ENCODE data around the gene POMGNT1.

Gene POMGNT1

GRCh38 chr1:46210561-46210960 is 12.3 kb upstream of the POMGNT1 start:
- no peak for DNase-seq (ENCODE audit: low spot score)

GRCh38 chr1:46206399-46206798 is 8.2 kb upstream of the POMGNT1 start:
- DNase-seq (ENCODE audit: low spot score), result no peak

GRCh38 chr1:46205791-46206190 is 7.6 kb upstream of the POMGNT1 start:
- DNase-seq (ENCODE audit: low spot score), result no peak

- no peak for DNase-seq (ENCODE audit: low spot score)
These were observed 6.9 kb upstream of the POMGNT1 start for GRCh38 chr1:46205141-46205540.

GRCh38 chr1:46204406-46204742 is 6.1 kb upstream of the POMGNT1 start:
- no peak for DNase-seq (ENCODE audit: low spot score)

GRCh38 chr1:46203738-46204405 is 5.6 kb upstream of the POMGNT1 start:
- DNase-seq (ENCODE audit: low spot score), result peak; percentile 31

GRCh38 chr1:46199233-46199749 is 1.1 kb upstream of the POMGNT1 start:
- DNase-seq (ENCODE audit: low spot score), result no peak

GRCh38 chr1:46197560-46197963 is 672 bp downstream of the POMGNT1 start:
- DNase-seq (ENCODE audit: low spot score), result peak; percentile 37

GRCh38 chr1:46196609-46197008 is 1.6 kb downstream of the POMGNT1 start:
- DNase-seq (ENCODE audit: low spot score), result no peak

- no peak for DNase-seq (ENCODE audit: low spot score)
These were observed 3.5 kb downstream of the POMGNT1 start for GRCh38 chr1:46194641-46195193.

- DNase-seq (ENCODE audit: low spot score), result peak; percentile 44
These were observed 4.2 kb downstream of the POMGNT1 start for GRCh38 chr1:46193984-46194570.

- no peak for DNase-seq (ENCODE audit: low spot score)
These were observed 4.9 kb downstream of the POMGNT1 start for GRCh38 chr1:46193285-46193684.

- no peak for DNase-seq (ENCODE audit: low spot score)
These were observed 6.1 kb downstream of the POMGNT1 start for GRCh38 chr1:46192171-46192570.

- no peak for DNase-seq (ENCODE audit: low spot score)
These were observed 7.1 kb downstream of the POMGNT1 start for GRCh38 chr1:46191033-46191701.

GRCh38 chr1:46190539-46190938 is 7.7 kb downstream of the POMGNT1 start:
- no peak for DNase-seq (ENCODE audit: low spot score)

GRCh38 chr1:46188295-46189030 is 9.8 kb downstream of the POMGNT1 start:
- DNase-seq (ENCODE audit: low spot score), result peak; percentile 44

GRCh38 chr1:46187106-46187869 is 10.9 kb downstream of the POMGNT1 start:
- DNase-seq (ENCODE audit: low spot score), result no peak

- no peak for DNase-seq (ENCODE audit: low spot score)
These were observed 12.2 kb downstream of the POMGNT1 start for GRCh38 chr1:46186076-46186475.

GRCh38 chr1:46184920-46185658 is 13.1 kb downstream of the POMGNT1 start:
- no peak for DNase-seq (ENCODE audit: low spot score)

- DNase-seq (ENCODE audit: low spot score), result no peak
These were observed 14.2 kb downstream of the POMGNT1 start for GRCh38 chr1:46183926-46184557.

Data from iPS-NIHi11 (cell line).